Tibial nerve (tissue), 3 donors: ENCODE measurements around the gene NPC1L1.

ENCODE experiments used
- CTCF ChIP-seq, 5 experiments: fragments of 200-600 bp in 3 of 5; fragments of 450-650 bp in 2 of 5; sonication (generic) in 3 of 5; IDR thresholded peaks; one replicate each; pipeline ENCODE4 v1.5.1; 2016 to 2019; ENCODE audit warnings: antibody characterized with exemption in 5 of 5, mild to moderate bottlenecking in 3 of 5, moderate library complexity in 2 of 5
- POLR2A ChIP-seq, 2 donors: fragments of 450-650 bp; IDR thresholded peaks; one replicate each; pipeline ENCODE4 v1.6.1; 2017; ENCODE audit warnings: antibody characterized with exemption in 2 of 2, mild to moderate bottlenecking in 2 of 2, moderate library complexity in 2 of 2

GRCh38 chr7:44533301-44534055 is 7.7 kb downstream of the NPC1L1 start:
- TF ChIP-seq CTCF (IDR thresholded peaks at IDR 0.05) (no peak), POLR2A (IDR thresholded peaks at IDR 0.05) (no peak)
